Stomach (tissue), 9 donors: ENCODE measurements around the gene PEAK1. TPM values are rescaled to one million over a fixed set of nuclear protein-coding genes. Genes with fewer than 3 reads are reported as not detected.

Experiments used
- DNase-seq, 2 donors: peaks; one replicate each; pipeline versions ENCODE4 v3.0.0 to v3.0.0-alpha.2; 2013 to 2019
- H3K27ac ChIP-seq, 5 donors: fragments of 200-600 bp in 4 of 5; sonication (generic) in 4 of 5; one replicate each; pipeline ENCODE4 v1.5.1; 2013 to 2019; ENCODE audit warnings: mild to moderate bottlenecking in 1 of 5, moderate library complexity in 1 of 5
- H3K27me3 ChIP-seq, 3 donors: fragments of 200-600 bp; sonication (generic); one replicate each; pipeline ENCODE4 v1.5.1; 2017 to 2019; ENCODE audit warnings: mixed run types in 1 of 3
- H3K36me3 ChIP-seq, 4 donors: fragments of 200-600 bp; sonication (generic); 1 replicate in 3 of 4; 2 replicates in 1 of 4; pipeline ENCODE4 v1.5.1; 2016 to 2019
- H3K4me1 ChIP-seq, 4 donors: fragments of 200-600 bp; sonication (generic); one replicate each; pipeline ENCODE4 v1.5.1; 2016 to 2019
- H3K4me3 ChIP-seq, 4 donors: fragments of 200-600 bp; sonication (generic) in 3 of 4; one replicate each; pipeline ENCODE4 v1.5.1; 2016 to 2019; ENCODE audit warnings: mild to moderate bottlenecking in 1 of 4
- H3K9me3 ChIP-seq, 4 donors: fragments of 200-600 bp; sonication (generic); one replicate each; pipeline ENCODE4 v1.5.1; 2016 to 2019
- CTCF ChIP-seq, 7 experiments: fragments of 450-650 bp in 4 of 7; fragments of 200-600 bp in 3 of 7; sonication (generic) in 3 of 7; IDR thresholded peaks; one replicate each; pipeline ENCODE4 v1.5.1; 2016 to 2019; ENCODE audit warnings: antibody characterized with exemption in 7 of 7, control low read depth in 2 of 7, mild to moderate bottlenecking in 1 of 7
- EP300 ChIP-seq: sonication (generic); formaldehyde crosslinking; IDR thresholded peaks from one replicate; pipeline ENCODE4 v1.6.1; 2017; ENCODE audit warnings: antibody characterized with exemption
- POLR2A ChIP-seq, 4 donors: fragments of 450-650 bp; IDR thresholded peaks; one replicate each; pipeline ENCODE4 v1.6.1; 2016; ENCODE audit warnings: antibody characterized with exemption in 4 of 4, control low read depth in 2 of 4, mild to moderate bottlenecking in 1 of 4, moderate library complexity in 1 of 4
- POLR2AphosphoS5 ChIP-seq, 3 donors: sonication (generic); formaldehyde crosslinking; IDR thresholded peaks; one replicate each; pipeline ENCODE4 v1.6.1; 2016; ENCODE audit warnings: antibody characterized with exemption in 3 of 3
- WGBS, 5 donors: extraction: QIAGEN DNeasy Blood & Tissue Kit in 3 of 5; methylation state at CpG; one replicate each; pipeline versions ENCODE4 v1.1.5 to v1.1.7; 2013 to 2018; 5-methylcytosine and 5-hydroxymethylcytosine counted together
- intact Hi-C: fragments of 100-400 bp; cut with DNase I; formaldehyde crosslinking; loops from one replicate; pipeline ENCODE4 v1.15.1; 2023; ENCODE audit warnings: low total_unique reads
- polyA plus RNA-seq, 3 donors: library from polyadenylated mRNA; stranded (reverse); fragments of 200-250 nt; gene quantifications; one replicate each; pipeline ENCODE4 v1.2.3, GENCODE V29; 2013
- total RNA-seq, 5 donors: library from RNA; depleted of rRNA; stranded (reverse); fragments of >200 nt; gene quantifications; one replicate each; pipeline versions ENCODE4 v1.1.0 to v1.2.3, GENCODE V29; 2014 to 2016
- donor health status: healthy with polysubstance abuse.
- donor health status: Bipolar disorder and iron deficiency.
- donor health status: healthy.

PEAK1 gene
- total and polyA plus RNA-seq, 8 donors: 1.7 to 72.5 (median 19.4) TPM

- DNase-seq: no peak
- Histone ChIP-seq H3K4me3 (no peak overlapping the region), H3K27me3 (no peaks in the 10 kb centered on the region), H3K4me1 (peaks cover 38 to 97% (median 75%) of the 10 kb centered on the region in 4 donors), H3K27ac (peak overlapping the region in 2 of 5 donors; percentile 65 to 67), H3K9me3 (no peaks in the 10 kb centered on the region), H3K36me3 (no peaks in the 10 kb centered on the region)
- no peak for TF ChIP-seq CTCF (IDR thresholded peaks at IDR 0.05)
- TF ChIP-seq EP300: no peak
- TF ChIP-seq POLR2AphosphoS5 (IDR thresholded peaks at IDR 0.05): no peak
- no peak for TF ChIP-seq POLR2A (IDR thresholded peaks at IDR 0.05)
- intact Hi-C loops: no loop called here
Measured at GRCh38 chr15:77063249-77063648, 356.7 kb downstream of the PEAK1 start.

DNA sequence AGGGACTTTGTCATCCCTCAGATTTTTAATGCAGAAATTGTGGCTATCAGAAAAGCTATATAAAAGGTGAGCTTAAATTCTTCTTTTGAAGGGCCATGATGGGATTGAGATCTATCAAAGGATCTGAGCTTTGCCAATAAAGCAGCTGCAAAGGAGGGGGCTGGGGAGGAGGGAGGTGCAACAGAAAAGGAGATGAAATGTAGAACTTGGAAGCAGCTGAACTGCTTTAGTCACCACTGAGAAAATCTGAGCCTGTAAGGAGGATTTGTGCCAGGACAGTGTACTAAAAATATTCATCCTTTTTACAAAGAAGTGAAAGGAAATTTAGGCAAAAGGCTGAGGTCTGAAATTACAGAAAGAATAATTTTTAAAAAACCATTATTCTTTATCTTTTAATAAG lies 359.4 kb downstream of the PEAK1 start:
- peak overlapping the region in 3 of 5 donors; percentile 2 to 47 (median 3) for H3K27ac ChIP-seq
- peak in 1 of 2 donors; percentile 44 for DNase-seq
- no peak overlapping the region for H3K4me3 ChIP-seq
- intact Hi-C loops: no loop called here
- H3K36me3 ChIP-seq: no peaks in the 10 kb centered on the region
- peaks cover 27 to 95% (median 60%) of the 10 kb centered on the region in 4 donors for H3K4me1 ChIP-seq
- no peaks in the 10 kb centered on the region for H3K9me3 ChIP-seq
- TF ChIP-seq POLR2A (IDR thresholded peaks at IDR 0.05) (no peak), EP300 (no peak), CTCF (IDR thresholded peaks at IDR 0.05) (no peak), POLR2AphosphoS5 (IDR thresholded peaks at IDR 0.05) (no peak)
- H3K27me3 ChIP-seq: no peaks in the 10 kb centered on the region

DNA sequence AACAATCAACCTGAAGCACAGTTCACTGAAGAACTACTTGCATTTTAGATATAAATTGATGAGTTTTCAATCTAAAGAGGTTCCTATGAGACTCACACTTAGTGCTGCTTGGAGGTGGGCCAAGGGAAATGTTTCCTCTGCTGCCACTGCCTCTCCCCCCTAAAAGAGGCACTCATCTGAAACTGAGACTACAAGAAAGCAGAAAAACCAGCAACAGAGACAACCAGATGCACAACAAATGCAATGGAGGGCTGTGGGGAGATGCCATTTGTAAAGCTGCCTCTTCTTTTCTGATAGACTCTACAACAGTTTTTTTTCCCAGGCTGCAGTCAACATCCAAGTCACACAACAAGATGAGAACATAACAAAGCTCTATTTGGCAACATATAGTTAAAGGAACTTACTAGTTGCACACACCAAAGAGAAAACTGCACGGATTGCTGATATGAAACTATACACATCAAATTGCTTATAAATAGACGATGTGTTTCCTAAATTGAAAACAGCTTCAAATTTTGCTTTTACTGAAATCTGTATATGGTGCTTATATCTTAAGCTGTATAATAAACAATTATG lies 360.0 kb downstream of the PEAK1 start:
- Histone ChIP-seq H3K4me3 (no peak overlapping the region), H3K27ac (no peak overlapping the region), H3K4me1 (peaks cover 32 to 95% (median 58%) of the 10 kb centered on the region in 4 donors), H3K36me3 (no peaks in the 10 kb centered on the region), H3K27me3 (no peaks in the 10 kb centered on the region), H3K9me3 (no peaks in the 10 kb centered on the region)
- no peak for TF ChIP-seq POLR2AphosphoS5 (IDR thresholded peaks at IDR 0.05)
- TF ChIP-seq CTCF (IDR thresholded peaks at IDR 0.05): no peak
- TF ChIP-seq EP300: no peak
- TF ChIP-seq POLR2A (IDR thresholded peaks at IDR 0.05): no peak
- peak in 1 of 2 donors; percentile 66 for DNase-seq
- 22 to 44% (median 32%) methylated on average over 2 of the region's 2 CpGs for WGBS, 5 donors
- intact Hi-C loops: no loop called here

GRCh38 chr15:77058468-77058867 lies 361.4 kb downstream of the PEAK1 start:
- peaks cover 18 to 90% (median 50%) of the 10 kb centered on the region in 4 donors for H3K4me1 ChIP-seq
- TF ChIP-seq CTCF (IDR thresholded peaks at IDR 0.05): no peak
- TF ChIP-seq POLR2A (IDR thresholded peaks at IDR 0.05): no peak
- TF ChIP-seq EP300: no peak
- TF ChIP-seq POLR2AphosphoS5 (IDR thresholded peaks at IDR 0.05): no peak
- no peak for DNase-seq
- H3K4me3 ChIP-seq: no peak overlapping the region
- peaks cover 0 to 6% (median 2%) of the 10 kb centered on the region in 4 donors for H3K36me3 ChIP-seq
- H3K27me3 ChIP-seq: no peaks in the 10 kb centered on the region
- no peaks in the 10 kb centered on the region for H3K9me3 ChIP-seq
- no peak overlapping the region for H3K27ac ChIP-seq
- intact Hi-C loops: no loop called here
- WGBS, 5 donors: 87 to 100% (median 93%) methylated on average over 4 of the region's 4 CpGs
